ENCODE data around the gene PDE10A. TPM values are rescaled to one million over a fixed set of nuclear protein-coding genes. Genes with fewer than 3 reads are reported as not detected.
A peak's percentile ranks its signal among the peaks of the same experiment; 100 is the strongest.

The PDE10A gene
- total and polyA plus RNA-seq, 2 experiments from 2014 or later, result 2.0 to 7.2 TPM

GRCh38 chr6:165606740-165607008 lies 56.4 kb downstream of the PDE10A start:
- Histone ChIP-seq H2AFZ (no peak overlapping the region), H3K79me2 (no peaks in the 10 kb centered on the region), H4K20me1 (ENCODE audit: insufficient read depth, poor library complexity, severe bottlenecking) (no peaks in the 10 kb centered on the region), H3K36me3 (replicated peaks; ENCODE audit: insufficient read depth, low read depth) (no peaks in the 10 kb centered on the region), H3K4me2 (no peak overlapping the region), H3K9me3 (ENCODE audit: low read depth) (no peaks in the 10 kb centered on the region), H3K9me2 (replicated peaks; ENCODE audit: insufficient read depth) (no peaks in the 10 kb centered on the region), H3K4me3 (no peak overlapping the region), H3K27ac (no peak overlapping the region), H3K27me3 (no peaks in the 10 kb centered on the region), H3K4me1 (ENCODE audit: insufficient read depth) (no peaks in the 10 kb centered on the region)
- DNase-seq (ENCODE audit: low spot score), result no peak
- TF ChIP-seq, protein P1, sequence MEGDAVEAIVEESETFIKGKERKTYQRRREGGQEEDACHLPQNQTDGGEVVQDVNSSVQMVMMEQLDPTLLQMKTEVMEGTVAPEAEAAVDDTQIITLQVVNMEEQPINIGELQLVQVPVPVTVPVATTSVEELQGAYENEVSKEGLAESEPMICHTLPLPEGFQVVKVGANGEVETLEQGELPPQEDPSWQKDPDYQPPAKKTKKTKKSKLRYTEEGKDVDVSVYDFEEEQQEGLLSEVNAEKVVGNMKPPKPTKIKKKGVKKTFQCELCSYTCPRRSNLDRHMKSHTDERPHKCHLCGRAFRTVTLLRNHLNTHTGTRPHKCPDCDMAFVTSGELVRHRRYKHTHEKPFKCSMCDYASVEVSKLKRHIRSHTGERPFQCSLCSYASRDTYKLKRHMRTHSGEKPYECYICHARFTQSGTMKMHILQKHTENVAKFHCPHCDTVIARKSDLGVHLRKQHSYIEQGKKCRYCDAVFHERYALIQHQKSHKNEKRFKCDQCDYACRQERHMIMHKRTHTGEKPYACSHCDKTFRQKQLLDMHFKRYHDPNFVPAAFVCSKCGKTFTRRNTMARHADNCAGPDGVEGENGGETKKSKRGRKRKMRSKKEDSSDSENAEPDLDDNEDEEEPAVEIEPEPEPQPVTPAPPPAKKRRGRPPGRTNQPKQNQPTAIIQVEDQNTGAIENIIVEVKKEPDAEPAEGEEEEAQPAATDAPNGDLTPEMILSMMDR (IDR thresholded peaks at IDR 0.05; ENCODE audit: poor library complexity), result no peak
- no peak for TF ChIP-seq EZH2 (IDR thresholded peaks at IDR 0.05; ENCODE audit: borderline replicate concordance)
- no peak for TF ChIP-seq EZH2phosphoT487 (IDR thresholded peaks at IDR 0.05; ENCODE audit: low read depth, severe bottlenecking, unreplicated experiment)
- 85% methylated on average over 3 of the region's 3 CpGs for WGBS (ENCODE audit: low lambda C conversion rate, missing lambda C conversion rate)

DNA sequence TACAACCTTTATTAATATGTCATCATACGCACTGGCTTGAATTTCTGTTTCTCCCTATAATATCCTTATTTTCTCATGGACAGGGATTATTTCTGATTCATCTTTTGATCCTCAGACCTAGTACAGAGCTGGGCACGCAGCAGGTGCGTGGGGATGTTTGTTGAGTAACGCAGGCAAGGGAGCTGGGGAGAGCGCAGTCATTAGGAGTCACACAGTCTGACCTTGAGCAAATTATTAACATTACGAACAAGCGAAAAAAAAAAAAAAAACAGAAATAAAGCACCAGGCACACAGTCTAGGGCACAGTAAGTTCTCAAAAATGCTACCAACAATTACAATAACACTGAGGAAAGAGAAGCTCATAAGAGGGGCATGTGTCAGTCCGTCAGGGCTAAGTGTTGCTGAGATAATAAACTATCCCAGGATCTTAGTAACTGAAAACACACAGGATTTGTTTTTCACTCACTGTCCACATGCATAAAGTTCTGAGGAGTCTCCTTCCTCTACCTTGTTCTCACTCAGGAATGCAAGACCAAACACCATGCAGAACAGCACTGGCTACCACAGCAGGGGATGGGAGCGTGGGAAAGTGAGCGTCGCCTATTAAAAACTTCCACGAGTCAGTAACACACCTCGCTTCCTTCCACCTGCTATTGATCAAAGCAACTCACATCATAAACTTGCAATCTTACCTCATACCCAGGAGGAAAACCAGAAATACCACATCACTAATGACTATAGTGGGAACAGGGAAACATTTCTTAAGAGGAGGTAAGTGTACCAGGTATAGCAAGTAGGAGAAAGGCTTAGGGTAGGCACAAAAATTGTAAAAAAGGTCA lies 56.9 kb downstream of the PDE10A start:
- Histone ChIP-seq H3K9me3 (ENCODE audit: low read depth) (no peaks in the 10 kb centered on the region), H3K27me3 (no peaks in the 10 kb centered on the region), H3K4me3 (no peak overlapping the region), H2AFZ (no peak overlapping the region), H3K27ac (peak overlapping the region; percentile 31), H3K9me2 (replicated peaks; ENCODE audit: insufficient read depth) (no peaks in the 10 kb centered on the region), H3K4me2 (peak overlapping the region; percentile 51), H4K20me1 (ENCODE audit: insufficient read depth, poor library complexity, severe bottlenecking) (no peaks in the 10 kb centered on the region), H3K36me3 (replicated peaks; ENCODE audit: insufficient read depth, low read depth) (no peaks in the 10 kb centered on the region), H3K79me2 (no peaks in the 10 kb centered on the region), H3K4me1 (ENCODE audit: insufficient read depth) (no peaks in the 10 kb centered on the region)
- TF ChIP-seq EZH2 (IDR thresholded peaks at IDR 0.05; ENCODE audit: borderline replicate concordance) (no peak), EZH2phosphoT487 (IDR thresholded peaks at IDR 0.05; ENCODE audit: low read depth, severe bottlenecking, unreplicated experiment) (no peak)
- TF ChIP-seq, protein P1 (IDR thresholded peaks at IDR 0.05; ENCODE audit: poor library complexity), result no peak
- 55% methylated on average over 13 of the region's 13 CpGs for WGBS (ENCODE audit: low lambda C conversion rate, missing lambda C conversion rate)
- DNase-seq (ENCODE audit: low spot score), result peak; percentile 42

DNA sequence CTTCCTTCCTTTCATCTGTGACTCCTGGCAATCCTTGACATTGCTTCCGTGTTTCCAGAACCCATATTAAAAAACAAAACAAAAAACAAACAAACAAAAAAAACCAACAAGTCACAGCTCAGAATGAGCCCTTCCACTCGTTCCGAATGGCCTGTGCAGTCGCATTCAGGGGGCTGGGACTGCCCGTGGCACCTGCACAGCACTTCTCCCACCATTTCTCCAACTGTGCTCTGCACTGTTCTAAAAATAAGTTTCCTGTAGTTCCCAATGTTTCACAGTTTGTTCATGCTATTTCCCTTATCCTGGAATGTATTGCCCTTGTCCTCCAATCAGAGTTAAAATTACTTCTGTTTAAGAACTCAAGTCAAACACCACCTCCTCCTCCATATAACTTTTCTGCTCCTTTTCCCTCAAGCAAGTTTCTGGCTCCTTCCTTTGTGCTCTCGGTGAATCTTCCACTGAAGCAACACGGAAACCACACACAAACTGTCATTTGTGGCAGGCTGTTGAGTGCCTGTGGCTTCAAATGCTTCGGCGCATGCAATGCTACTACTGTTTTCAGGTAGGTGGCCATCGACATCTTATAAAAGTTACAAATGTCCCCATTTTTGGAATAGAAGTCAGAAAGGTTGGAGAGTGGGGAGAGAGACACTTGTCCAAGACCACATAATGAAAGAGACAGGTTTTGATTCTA lies 57.7 kb downstream of the PDE10A start:
- peak overlapping the region; percentile 31 for H3K27ac ChIP-seq

More for the DNA sequence above, 57.7 kb downstream of the PDE10A start:
- H3K9me2 ChIP-seq (replicated peaks; ENCODE audit: insufficient read depth), result no peaks in the 10 kb centered on the region
- H2AFZ ChIP-seq, result no peak overlapping the region
- H3K27me3 ChIP-seq, result no peaks in the 10 kb centered on the region
- H3K9me3 ChIP-seq (ENCODE audit: low read depth), result no peaks in the 10 kb centered on the region
- no peak overlapping the region for H3K4me3 ChIP-seq
- WGBS (ENCODE audit: low lambda C conversion rate, missing lambda C conversion rate), result 92% methylated on average over 10 of the region's 10 CpGs
- TF ChIP-seq, protein P1 (IDR thresholded peaks at IDR 0.05; ENCODE audit: poor library complexity), result no peak
- TF ChIP-seq EZH2phosphoT487 (IDR thresholded peaks at IDR 0.05; ENCODE audit: low read depth, severe bottlenecking, unreplicated experiment) (no peak), EZH2 (IDR thresholded peaks at IDR 0.05; ENCODE audit: borderline replicate concordance) (no peak)
- H4K20me1 ChIP-seq (ENCODE audit: insufficient read depth, poor library complexity, severe bottlenecking), result no peaks in the 10 kb centered on the region
- DNase-seq (ENCODE audit: low spot score), result no peak
- H3K4me1 ChIP-seq (ENCODE audit: insufficient read depth), result no peaks in the 10 kb centered on the region
- no peaks in the 10 kb centered on the region for H3K79me2 ChIP-seq
- H3K4me2 ChIP-seq, result peak overlapping the region; percentile 51
- no peaks in the 10 kb centered on the region for H3K36me3 ChIP-seq (replicated peaks; ENCODE audit: insufficient read depth, low read depth)
